ENCODE data around the gene TMEM131. TPM values are rescaled to one million over a fixed set of nuclear protein-coding genes. Genes with fewer than 3 reads are reported as not detected.
A peak's percentile ranks its signal among the peaks of the same experiment; 100 is the strongest.

The TMEM131 gene
- total RNA-seq, 1 donor from 2014 or later: 16.8 TPM

DNA sequence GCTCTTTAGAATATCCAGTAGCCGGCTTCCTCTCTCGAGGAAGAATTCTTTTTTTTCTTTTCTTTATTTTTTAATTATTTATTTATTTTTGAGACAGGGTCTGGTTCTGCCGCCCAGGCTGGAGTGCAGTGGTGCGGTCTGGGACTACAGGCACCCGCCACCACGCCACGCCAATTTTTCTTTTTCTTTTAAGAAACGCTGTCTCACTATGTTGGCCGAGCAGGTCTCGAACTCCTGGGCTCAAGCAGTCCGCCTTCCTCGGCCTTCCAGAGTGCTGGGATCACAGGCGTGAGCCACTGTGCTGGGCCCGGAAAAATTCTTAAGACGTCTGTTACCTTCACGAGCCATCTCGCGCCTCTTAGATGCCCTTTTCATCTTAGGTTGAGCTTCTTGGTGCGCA lies 931 bp upstream of the TMEM131 start:
- peak overlapping the region; percentile 73 for H3K4me3 ChIP-seq (ENCODE audit: low read depth, low read length)
- TF ChIP-seq, protein P1, sequence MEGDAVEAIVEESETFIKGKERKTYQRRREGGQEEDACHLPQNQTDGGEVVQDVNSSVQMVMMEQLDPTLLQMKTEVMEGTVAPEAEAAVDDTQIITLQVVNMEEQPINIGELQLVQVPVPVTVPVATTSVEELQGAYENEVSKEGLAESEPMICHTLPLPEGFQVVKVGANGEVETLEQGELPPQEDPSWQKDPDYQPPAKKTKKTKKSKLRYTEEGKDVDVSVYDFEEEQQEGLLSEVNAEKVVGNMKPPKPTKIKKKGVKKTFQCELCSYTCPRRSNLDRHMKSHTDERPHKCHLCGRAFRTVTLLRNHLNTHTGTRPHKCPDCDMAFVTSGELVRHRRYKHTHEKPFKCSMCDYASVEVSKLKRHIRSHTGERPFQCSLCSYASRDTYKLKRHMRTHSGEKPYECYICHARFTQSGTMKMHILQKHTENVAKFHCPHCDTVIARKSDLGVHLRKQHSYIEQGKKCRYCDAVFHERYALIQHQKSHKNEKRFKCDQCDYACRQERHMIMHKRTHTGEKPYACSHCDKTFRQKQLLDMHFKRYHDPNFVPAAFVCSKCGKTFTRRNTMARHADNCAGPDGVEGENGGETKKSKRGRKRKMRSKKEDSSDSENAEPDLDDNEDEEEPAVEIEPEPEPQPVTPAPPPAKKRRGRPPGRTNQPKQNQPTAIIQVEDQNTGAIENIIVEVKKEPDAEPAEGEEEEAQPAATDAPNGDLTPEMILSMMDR (IDR thresholded peaks at IDR 0.05; ENCODE audit: insufficient read depth, low read length, poor library complexity, severe bottlenecking): no peak
- DNase-seq (ENCODE audit: low read depth): no peak
- H3K27me3 ChIP-seq (ENCODE audit: control insufficient read depth, insufficient read depth, low read length): no peaks in the 10 kb centered on the region
- H3K36me3 ChIP-seq (ENCODE audit: control insufficient read depth, insufficient read depth, low read length): no peaks in the 10 kb centered on the region

DNA sequence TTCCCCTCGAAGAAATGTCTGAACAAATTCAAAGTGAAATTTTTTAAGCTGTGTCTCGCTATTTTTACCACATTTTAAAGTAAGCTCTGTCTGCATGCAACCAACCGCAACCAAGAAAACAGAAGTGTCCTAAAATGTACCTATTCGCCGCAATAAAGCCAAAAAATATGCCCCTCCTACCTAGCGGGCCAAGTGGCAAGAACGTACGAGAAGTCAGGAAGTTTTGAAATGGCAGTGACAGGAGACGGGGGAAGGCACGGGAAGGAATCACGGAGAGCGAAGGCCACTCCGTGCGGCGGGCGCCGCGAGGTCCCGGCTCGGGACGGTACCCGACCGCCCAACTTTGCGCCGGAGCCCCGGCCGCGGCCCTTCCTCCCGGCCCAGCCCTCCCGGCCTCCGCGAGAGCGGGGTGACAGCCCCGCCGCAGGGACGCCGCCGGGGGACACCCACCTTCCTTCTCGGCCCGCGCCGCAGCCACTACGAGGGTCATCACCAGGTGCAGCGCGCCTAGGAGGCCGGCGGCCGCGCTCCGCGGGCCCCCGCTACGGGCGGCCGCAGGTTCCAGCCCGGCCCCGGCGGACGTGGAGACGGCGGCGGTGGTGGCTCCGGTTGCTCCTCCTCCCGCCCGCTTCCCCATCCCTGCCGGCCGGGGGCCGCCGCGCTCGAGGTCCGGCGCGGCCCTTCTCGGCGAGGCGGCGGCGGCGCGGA lies 568 bp downstream of the TMEM131 start:
- TF ChIP-seq, protein P1 (IDR thresholded peaks at IDR 0.05; ENCODE audit: insufficient read depth, low read length, poor library complexity, severe bottlenecking): no peak
- Histone ChIP-seq H3K36me3 (ENCODE audit: control insufficient read depth, insufficient read depth, low read length) (no peaks in the 10 kb centered on the region), H3K27me3 (ENCODE audit: control insufficient read depth, insufficient read depth, low read length) (no peaks in the 10 kb centered on the region), H3K4me3 (ENCODE audit: low read depth, low read length) (peak overlapping the region; percentile 73)
- DNase-seq (ENCODE audit: low read depth): no peak

DNA sequence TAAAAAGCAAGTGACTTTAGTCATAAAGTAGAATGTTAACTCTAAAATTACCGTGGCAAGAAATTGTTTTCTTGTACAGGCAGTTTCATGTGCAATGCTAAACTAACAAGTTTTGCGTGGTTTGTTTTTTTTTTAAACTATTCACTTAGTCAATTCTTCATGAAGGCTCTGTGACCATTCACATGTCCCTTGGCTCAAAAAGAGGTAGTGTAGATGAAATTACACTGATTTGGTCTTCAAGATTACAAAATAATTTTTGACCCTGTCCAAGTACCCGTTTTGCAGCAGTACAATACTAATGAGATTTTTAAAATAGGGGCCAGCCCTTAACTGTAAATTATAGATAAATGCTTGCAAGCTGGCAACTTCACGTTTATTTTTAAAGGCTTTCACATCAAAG lies 1.3 kb downstream of the TMEM131 start:
- no peaks in the 10 kb centered on the region for H3K27me3 ChIP-seq (ENCODE audit: control insufficient read depth, insufficient read depth, low read length)
- TF ChIP-seq, protein P1 (IDR thresholded peaks at IDR 0.05; ENCODE audit: insufficient read depth, low read length, poor library complexity, severe bottlenecking): no peak
- no peaks in the 10 kb centered on the region for H3K36me3 ChIP-seq (ENCODE audit: control insufficient read depth, insufficient read depth, low read length)
- H3K4me3 ChIP-seq (ENCODE audit: low read depth, low read length): peak overlapping the region; percentile 73
- no peak for DNase-seq (ENCODE audit: low read depth)

DNA sequence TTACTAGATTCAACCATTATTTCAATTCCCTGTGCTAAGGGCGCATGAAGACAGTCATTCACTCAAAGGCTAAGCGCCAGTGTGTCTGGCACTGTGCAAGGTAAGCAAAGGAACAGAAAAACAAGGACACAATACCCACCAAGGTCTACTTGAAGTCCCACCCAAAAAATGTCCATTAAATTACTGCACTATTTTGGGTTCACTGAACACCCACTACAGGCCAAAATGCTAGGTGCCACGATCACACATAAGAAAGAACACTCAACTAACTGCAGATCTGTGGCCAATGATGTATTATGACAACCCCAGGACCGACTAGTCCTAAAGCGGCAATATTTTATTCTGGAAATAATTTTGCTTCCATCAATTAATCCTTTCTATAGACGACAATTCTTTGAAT lies 1.8 kb downstream of the TMEM131 start:
- DNase-seq (ENCODE audit: low read depth): no peak
- no peaks in the 10 kb centered on the region for H3K36me3 ChIP-seq (ENCODE audit: control insufficient read depth, insufficient read depth, low read length)
- TF ChIP-seq, protein P1 (IDR thresholded peaks at IDR 0.05; ENCODE audit: insufficient read depth, low read length, poor library complexity, severe bottlenecking): no peak
- peak overlapping the region; percentile 73 for H3K4me3 ChIP-seq (ENCODE audit: low read depth, low read length)
- no peaks in the 10 kb centered on the region for H3K27me3 ChIP-seq (ENCODE audit: control insufficient read depth, insufficient read depth, low read length)

DNA sequence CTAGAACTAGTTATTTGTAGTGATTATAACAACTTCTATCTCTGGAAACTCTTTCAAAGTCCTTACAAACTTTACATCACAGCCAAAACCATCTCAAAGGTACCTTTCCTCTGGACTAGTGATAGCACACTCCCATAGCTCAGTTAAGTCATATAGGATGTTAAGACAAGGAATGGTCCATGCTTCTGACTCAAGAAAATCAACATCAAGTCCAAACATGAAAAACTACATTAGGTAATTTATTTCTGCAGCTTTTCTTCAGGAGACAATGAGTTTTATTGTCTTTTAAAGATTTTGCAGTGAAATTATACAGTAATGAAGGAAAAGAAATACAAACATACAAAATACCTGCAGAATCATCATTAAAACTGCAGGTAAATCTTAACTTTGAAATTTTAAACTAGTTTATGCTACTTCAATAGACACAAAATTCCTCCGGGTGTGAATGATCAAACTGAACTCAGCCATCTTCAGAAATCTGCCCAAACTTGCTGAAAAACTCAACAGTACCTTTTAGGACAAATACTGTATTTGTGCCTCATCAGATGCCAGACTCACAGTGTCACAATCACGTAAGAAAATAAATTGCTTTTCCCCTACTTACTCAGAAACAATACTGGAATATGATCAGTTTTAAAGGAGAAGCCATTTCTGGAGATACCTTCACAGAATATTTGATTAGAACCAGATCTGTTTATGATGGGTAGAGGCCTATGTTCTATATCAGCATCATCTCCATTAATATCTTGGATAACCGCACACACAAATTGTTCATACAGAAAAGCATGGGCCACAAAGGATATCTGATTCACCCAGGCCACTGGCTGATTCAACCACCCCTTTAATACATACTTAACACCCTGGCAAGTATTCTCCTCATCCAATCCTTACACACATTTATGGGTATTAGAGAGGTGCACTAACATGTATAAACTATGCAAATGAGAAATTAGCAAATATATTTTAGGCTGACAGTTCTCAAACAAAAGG lies 2.6 kb downstream of the TMEM131 start:
- no peaks in the 10 kb centered on the region for H3K27me3 ChIP-seq (ENCODE audit: control insufficient read depth, insufficient read depth, low read length)
- H3K4me3 ChIP-seq (ENCODE audit: low read depth, low read length): no peak overlapping the region
- TF ChIP-seq, protein P1 (IDR thresholded peaks at IDR 0.05; ENCODE audit: insufficient read depth, low read length, poor library complexity, severe bottlenecking): no peak
- no peaks in the 10 kb centered on the region for H3K36me3 ChIP-seq (ENCODE audit: control insufficient read depth, insufficient read depth, low read length)
- DNase-seq (ENCODE audit: low read depth): no peak
